ENCODE data around the gene CACNG1.
"Not testable (repeated sequence)": the region's sequence is repeated elsewhere in the genome, so short reads cannot be mapped to it uniquely, and the experiment has no call there.

Gene CACNG1

GRCh38 chr17:67038861-67039365, 5.4 kb upstream of the CACNG1 start:
- 76% methylated on average over 5 of the region's 5 CpGs for WGBS
- no peak overlapping the region for H2AK5ac ChIP-seq (ENCODE audit: low read length, severe bottlenecking)
- H3K14ac ChIP-seq (ENCODE audit: low read length in 2 of 2): no peak overlapping the region
- H2AFZ ChIP-seq (ENCODE audit: low read depth, low read length): no peak overlapping the region
- no peak overlapping the region for H2BK12ac ChIP-seq (ENCODE audit: low read length in 2 of 2)
- H3K23ac ChIP-seq (ENCODE audit: low read length in 2 of 2): no peak overlapping the region
- H2BK15ac ChIP-seq (ENCODE audit: low read depth, poor library complexity, severe bottlenecking): no peak overlapping the region
- no peaks in the 10 kb centered on the region for H3K36me3 ChIP-seq (ENCODE audit: control insufficient read depth in 1 of 2, insufficient read depth in 2 of 2, low read depth in 1 of 2, low read length in 2 of 2)
- peaks cover 54 to 64% of the 10 kb centered on the region in 2 experiments for H3K27me3 ChIP-seq (ENCODE audit: control insufficient read depth in 1 of 2, insufficient read depth in 1 of 2, low read length in 2 of 2)
- H3K9ac ChIP-seq (ENCODE audit: low read length): no peak overlapping the region
- H3K9me3 ChIP-seq (ENCODE audit: control insufficient read depth, low read length): peaks cover 10% of the 10 kb centered on the region
- no peak overlapping the region for H4K8ac ChIP-seq (ENCODE audit: low read length)
- H3K79me1 ChIP-seq (replicated peaks; ENCODE audit: low read length, poor library complexity, severe bottlenecking): no peaks in the 10 kb centered on the region
- DNase-seq: no peak
- no peak overlapping the region for H2BK5ac ChIP-seq (ENCODE audit: low read depth, low read length, poor library complexity, severe bottlenecking)
- H3K4me2 ChIP-seq (ENCODE audit: low read length, poor library complexity, severe bottlenecking): no peak overlapping the region
- H4K91ac ChIP-seq (ENCODE audit: low read length): no peak overlapping the region
- H2BK120ac ChIP-seq (ENCODE audit: low read depth, low read length): no peak overlapping the region
- no peak overlapping the region for H3K4me3 ChIP-seq (ENCODE audit: insufficient read depth in 1 of 2, low read depth in 1 of 2, low read length in 2 of 2)
- no peaks in the 10 kb centered on the region for H3K4me1 ChIP-seq (ENCODE audit: control insufficient read depth, insufficient read depth, low read depth, low read length)
- no peak overlapping the region for H3K27ac ChIP-seq (ENCODE audit: low read length, poor library complexity, severe bottlenecking)
- no peak overlapping the region for H3K18ac ChIP-seq (ENCODE audit: low read depth in 1 of 2, low read length in 2 of 2)
- no peak overlapping the region for H3K4ac ChIP-seq (ENCODE audit: low read depth in 1 of 2, low read length in 2 of 2)

DNA sequence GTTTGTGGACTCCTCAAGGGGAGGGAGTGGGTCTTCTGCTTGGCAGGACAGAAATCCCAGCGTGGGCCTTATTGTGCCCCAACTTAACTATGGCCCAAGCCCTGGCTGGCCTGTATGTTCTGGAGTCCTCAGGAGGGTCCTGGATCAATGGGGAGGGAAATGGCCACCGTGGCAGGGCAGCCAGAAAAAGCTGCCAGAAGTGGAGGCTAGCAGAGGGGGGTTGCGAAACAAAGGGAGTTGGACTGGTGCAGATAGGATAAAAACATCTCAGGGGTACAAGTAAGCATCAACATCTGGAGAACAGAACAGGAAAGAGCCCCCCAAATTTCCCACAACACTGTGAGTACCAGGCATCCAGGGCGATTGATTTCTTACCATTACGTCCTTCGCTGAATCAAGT, 3.7 kb upstream of the CACNG1 start:
- DNase-seq: no peak
- Histone ChIP-seq H2AFZ (ENCODE audit: low read depth, low read length) (no peak overlapping the region), H3K4me3 (ENCODE audit: insufficient read depth in 1 of 2, low read depth in 1 of 2, low read length in 2 of 2) (no peak overlapping the region), H3K9ac (ENCODE audit: low read length) (no peak overlapping the region), H3K14ac (ENCODE audit: low read length in 2 of 2) (no peak overlapping the region), H3K4me2 (ENCODE audit: low read length, poor library complexity, severe bottlenecking) (no peak overlapping the region), H3K36me3 (ENCODE audit: control insufficient read depth in 1 of 2, insufficient read depth in 2 of 2, low read depth in 1 of 2, low read length in 2 of 2) (no peaks in the 10 kb centered on the region), H3K79me1 (replicated peaks; ENCODE audit: low read length, poor library complexity, severe bottlenecking) (no peaks in the 10 kb centered on the region), H4K91ac (ENCODE audit: low read length) (no peak overlapping the region), H2BK5ac (ENCODE audit: low read depth, low read length, poor library complexity, severe bottlenecking) (no peak overlapping the region), H3K27ac (ENCODE audit: low read length, poor library complexity, severe bottlenecking) (no peak overlapping the region), H3K4me1 (ENCODE audit: control insufficient read depth, insufficient read depth, low read depth, low read length) (no peaks in the 10 kb centered on the region), H2BK120ac (ENCODE audit: low read depth, low read length) (no peak overlapping the region), H3K23ac (ENCODE audit: low read length in 2 of 2) (no peak overlapping the region), H4K8ac (ENCODE audit: low read length) (no peak overlapping the region), H3K9me3 (ENCODE audit: control insufficient read depth, low read length) (peaks cover 2% of the 10 kb centered on the region), H2BK15ac (ENCODE audit: low read depth, poor library complexity, severe bottlenecking) (no peak overlapping the region), H3K18ac (ENCODE audit: low read depth in 1 of 2, low read length in 2 of 2) (no peak overlapping the region), H3K27me3 (ENCODE audit: control insufficient read depth in 1 of 2, insufficient read depth in 1 of 2, low read length in 2 of 2) (peaks cover 49 to 62% of the 10 kb centered on the region in 2 experiments), H2BK12ac (ENCODE audit: low read length in 2 of 2) (no peak overlapping the region), H2AK5ac (ENCODE audit: low read length, severe bottlenecking) (no peak overlapping the region), H3K4ac (ENCODE audit: low read depth in 1 of 2, low read length in 2 of 2) (no peak overlapping the region)
- WGBS: 86% methylated on average over 6 of the region's 6 CpGs

DNA sequence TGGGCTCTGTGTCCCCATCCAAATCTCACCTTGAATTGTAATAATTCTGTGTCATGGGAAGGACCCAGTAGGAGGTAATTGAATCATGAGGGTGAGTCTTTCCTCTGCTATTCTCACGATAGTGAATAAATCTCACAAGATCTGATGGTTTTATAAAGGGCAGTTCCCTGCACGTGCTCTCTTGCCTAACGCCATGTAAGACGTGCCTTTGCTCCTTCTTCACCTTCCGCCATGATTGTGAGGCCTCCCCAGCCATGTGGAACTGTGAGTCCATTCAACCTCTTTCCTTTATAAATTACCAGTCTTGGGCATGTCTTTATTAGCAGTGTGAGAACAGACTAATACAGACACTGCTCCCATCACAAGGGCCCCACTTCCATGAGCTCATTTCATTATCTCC, 3.2 kb upstream of the CACNG1 start:
- H3K9ac ChIP-seq (ENCODE audit: low read length); H3K14ac ChIP-seq (ENCODE audit: low read length in 2 of 2): not testable (repeated sequence)
- WGBS: 89% methylated on average over 5 of the region's 5 CpGs

GRCh38 chr17:67041531-67041930, 2.8 kb upstream of the CACNG1 start:
- Histone ChIP-seq H3K4ac (ENCODE audit: low read depth in 1 of 2, low read length in 2 of 2) (no peak overlapping the region), H4K8ac (ENCODE audit: low read length) (no peak overlapping the region), H3K79me1 (replicated peaks; ENCODE audit: low read length, poor library complexity, severe bottlenecking) (no peaks in the 10 kb centered on the region), H3K36me3 (ENCODE audit: control insufficient read depth in 1 of 2, insufficient read depth in 2 of 2, low read depth in 1 of 2, low read length in 2 of 2) (no peaks in the 10 kb centered on the region), H2BK12ac (ENCODE audit: low read length in 2 of 2) (no peak overlapping the region), H4K91ac (ENCODE audit: low read length) (no peak overlapping the region), H3K18ac (ENCODE audit: low read depth in 1 of 2, low read length in 2 of 2) (no peak overlapping the region), H3K9me3 (ENCODE audit: control insufficient read depth, low read length) (peaks cover 2% of the 10 kb centered on the region), H3K14ac (ENCODE audit: low read length in 2 of 2) (no peak overlapping the region), H3K27ac (ENCODE audit: low read length, poor library complexity, severe bottlenecking) (no peak overlapping the region), H3K4me3 (ENCODE audit: insufficient read depth in 1 of 2, low read depth in 1 of 2, low read length in 2 of 2) (no peak overlapping the region), H3K9ac (ENCODE audit: low read length) (no peak overlapping the region), H3K23ac (ENCODE audit: low read length in 2 of 2) (no peak overlapping the region), H2BK15ac (ENCODE audit: low read depth, poor library complexity, severe bottlenecking) (no peak overlapping the region), H2BK120ac (ENCODE audit: low read depth, low read length) (no peak overlapping the region), H3K27me3 (ENCODE audit: control insufficient read depth in 1 of 2, insufficient read depth in 1 of 2, low read length in 2 of 2) (peaks cover 55 to 65% of the 10 kb centered on the region in 2 experiments), H3K4me2 (ENCODE audit: low read length, poor library complexity, severe bottlenecking) (no peak overlapping the region), H2AFZ (ENCODE audit: low read depth, low read length) (no peak overlapping the region), H2AK5ac (ENCODE audit: low read length, severe bottlenecking) (no peak overlapping the region), H2BK5ac (ENCODE audit: low read depth, low read length, poor library complexity, severe bottlenecking) (no peak overlapping the region), H3K4me1 (ENCODE audit: control insufficient read depth, insufficient read depth, low read depth, low read length) (no peaks in the 10 kb centered on the region)
- no peak for DNase-seq
- 78% methylated on average over 7 of the region's 7 CpGs for WGBS

More for the DNA sequence above, 3.2 kb upstream of the CACNG1 start:
- not testable (repeated sequence) for H2BK120ac ChIP-seq (ENCODE audit: low read depth, low read length); H2AK5ac ChIP-seq (ENCODE audit: low read length, severe bottlenecking); H4K91ac ChIP-seq (ENCODE audit: low read length); H4K8ac ChIP-seq (ENCODE audit: low read length); H3K27ac ChIP-seq (ENCODE audit: low read length, poor library complexity, severe bottlenecking); H3K9me3 ChIP-seq (ENCODE audit: control insufficient read depth, low read length); H2BK15ac ChIP-seq (ENCODE audit: low read depth, poor library complexity, severe bottlenecking); H3K4me2 ChIP-seq (ENCODE audit: low read length, poor library complexity, severe bottlenecking); H3K4me3 ChIP-seq (ENCODE audit: insufficient read depth in 1 of 2, low read depth in 1 of 2, low read length in 2 of 2); H3K18ac ChIP-seq (ENCODE audit: low read depth in 1 of 2, low read length in 2 of 2); H2BK12ac ChIP-seq (ENCODE audit: low read length in 2 of 2); DNase-seq; H2AFZ ChIP-seq (ENCODE audit: low read depth, low read length); H3K23ac ChIP-seq (ENCODE audit: low read length in 2 of 2); H2BK5ac ChIP-seq (ENCODE audit: low read depth, low read length, poor library complexity, severe bottlenecking); H3K36me3 ChIP-seq (ENCODE audit: control insufficient read depth in 1 of 2, insufficient read depth in 2 of 2, low read depth in 1 of 2, low read length in 2 of 2); H3K79me1 ChIP-seq (replicated peaks; ENCODE audit: low read length, poor library complexity, severe bottlenecking); H3K4me1 ChIP-seq (ENCODE audit: control insufficient read depth, insufficient read depth, low read depth, low read length); H3K4ac ChIP-seq (ENCODE audit: low read depth in 1 of 2, low read length in 2 of 2)
- H3K27me3 ChIP-seq (ENCODE audit: control insufficient read depth in 1 of 2, insufficient read depth in 1 of 2, low read length in 2 of 2): peaks cover 53 to 64% of the 10 kb centered on the region in 2 experiments
